GM23338 (cell line): ENCODE data around the gene TBCB. TPM values are rescaled to one million over a fixed set of nuclear protein-coding genes. Genes with fewer than 3 reads are reported as not detected.
A peak's percentile ranks its signal among the peaks of the same experiment; 100 is the strongest.

Experiments used
- ATAC-seq: fragments of 200-7000 bp; cut with Tn5 transposase; 3 replicates; pipeline ENCODE4 v1.9.1; 2020
- DNase-seq: peaks from one replicate; pipeline ENCODE4 v3.0.0-alpha.2; 2015; ENCODE audit warnings: low spot score
- H2AFZ ChIP-seq: fragments of 200-600 bp; sonication (generic); 2 replicates; pipeline ENCODE4 v1.8.0; 2016; ENCODE audit warnings: antibody characterized with exemption, mild to moderate bottlenecking, moderate library complexity
- H3F3A ChIP-seq: fragments of 200-600 bp; sonication (generic); replicated peaks from 2 replicates; pipeline ENCODE4 v1.8.0; 2017; ENCODE audit warnings: antibody characterized with exemption, mixed run types, low read depth
- H3K27ac ChIP-seq: fragments of 200-600 bp; sonication (generic); 2 replicates; pipeline ENCODE4 v1.6.1; 2016; ENCODE audit warnings: low read depth
- H3K27me3 ChIP-seq: fragments of 200-600 bp; sonication (generic); 2 replicates; pipeline ENCODE4 v1.8.0; 2016; ENCODE audit warnings: mild to moderate bottlenecking, mixed run types, moderate library complexity; ENCODE audit not compliant: insufficient read depth
- H3K36me3 ChIP-seq: fragments of 200-600 bp; sonication (generic); 2 replicates; pipeline ENCODE4 v1.8.0; 2016; ENCODE audit warnings: mild to moderate bottlenecking; ENCODE audit not compliant: insufficient read depth
- H3K4me1 ChIP-seq: fragments of 200-600 bp; sonication (generic); 2 replicates; pipeline ENCODE4 v1.8.0; 2016; ENCODE audit warnings: mild to moderate bottlenecking, moderate library complexity; ENCODE audit not compliant: insufficient read depth
- H3K4me2 ChIP-seq: fragments of 200-600 bp; sonication (generic); 2 replicates; pipeline ENCODE4 v1.7.1; 2017; ENCODE audit warnings: mixed run types
- H3K4me3 ChIP-seq: fragments of 200-600 bp; sonication (generic); 2 replicates; pipeline ENCODE4 v1.6.1; 2016; ENCODE audit warnings: mixed run types
- H3K79me2 ChIP-seq: fragments of 200-600 bp; sonication (generic); replicated peaks from 2 replicates; pipeline ENCODE4 v1.8.0; 2017; ENCODE audit warnings: mild to moderate bottlenecking; ENCODE audit not compliant: insufficient read depth
- H3K9me2 ChIP-seq: fragments of 200-600 bp; sonication (generic); 2 replicates; pipeline ENCODE4 v1.8.0; 2017; ENCODE audit not compliant: insufficient read depth
- H4K20me1 ChIP-seq: fragments of 200-600 bp; sonication (generic); replicated peaks from 2 replicates; pipeline ENCODE4 v1.8.0; 2017; ENCODE audit warnings: mild to moderate bottlenecking; ENCODE audit not compliant: insufficient read depth
- H3K27ac Mint-ChIP-seq: 2 replicates; pipeline ENCODE4 v1.8.0; 2020; ENCODE audit warnings: inconsistent platforms, mild to moderate bottlenecking, moderate library complexity, mixed read lengths
- H3K27me3 Mint-ChIP-seq: 3 replicates; pipeline ENCODE4 v1.8.0; 2022; ENCODE audit warnings: low read depth, mild to moderate bottlenecking, moderate library complexity, mixed read lengths, inconsistent platforms; ENCODE audit not compliant: insufficient read depth, poor library complexity
- H3K36me3 Mint-ChIP-seq: 3 replicates; pipeline ENCODE4 v1.8.0; 2021; ENCODE audit warnings: low read depth, mild to moderate bottlenecking, inconsistent platforms, moderate library complexity, mixed read lengths
- H3K4me1 Mint-ChIP-seq: 3 replicates; pipeline ENCODE4 v1.8.0; 2020; ENCODE audit warnings: mild to moderate bottlenecking, inconsistent platforms, mixed read lengths
- H3K4me3 Mint-ChIP-seq: 3 replicates; pipeline ENCODE4 v1.8.0; 2021; ENCODE audit warnings: moderate library complexity, mild to moderate bottlenecking, inconsistent platforms, mixed read lengths
- H3K9me3 Mint-ChIP-seq: 3 replicates; pipeline ENCODE4 v1.8.0; 2020; ENCODE audit warnings: moderate library complexity, mild to moderate bottlenecking, inconsistent platforms, mixed read lengths
- POLR2AphosphoS5 ChIP-seq: IDR thresholded peaks from 2 replicates; pipeline ENCODE4 v1.6.1; 2016; ENCODE audit warnings: antibody characterized with exemption, low read depth
- polyA plus RNA-seq: library from polyadenylated mRNA; unstranded; fragments of >200 nt; fragmentation: Nextera tagmentation; extraction: Ambion mirVana; gene quantifications from 2 replicates; pipeline ENCODE4 v1.2.1, GENCODE V29; 2016
- total RNA-seq: library from RNA; depleted of rRNA; stranded (reverse); fragments of >200 nt; shearing (Covaris generic); gene quantifications from 2 replicates; pipeline ENCODE4 v1.2.3, GENCODE V29; 2014
- TF ChIP-seq, protein P1 (sequence below): IDR thresholded peaks from one replicate; pipeline ENCODE4 v1.6.1; 2018; ENCODE audit warnings: antibody characterized with exemption; ENCODE audit not compliant: unreplicated experiment
- TF ChIP-seq, protein P2 (sequence below), 2 experiments: fragments of 200-600 bp in 1 of 2; sonication (generic) in 1 of 2; conservative IDR thresholded peaks; 2 replicates each; pipeline versions ENCODE4 v1.5.1 to v1.6.1; 2016 to 2017; ENCODE audit warnings: antibody characterized with exemption in 2 of 2, low read depth in 2 of 2, mild to moderate bottlenecking in 2 of 2, moderate library complexity in 1 of 2
- TF ChIP-seq, protein P3 (sequence below): IDR thresholded peaks from 2 replicates; pipeline ENCODE4 v1.6.1; 2016; ENCODE audit warnings: antibody characterized with exemption
- TF ChIP-seq, protein P4 (sequence below): fragments of 250-450 bp; sonication (Bioruptor Pico); IDR thresholded peaks from 2 replicates; pipeline ENCODE4 v1.5.0; 2020; ENCODE audit warnings: mild to moderate bottlenecking, moderate library complexity

Gene TBCB
- total and polyA plus RNA-seq, 2 experiments from 2014 or later, result 275 to 290 TPM

DNA sequence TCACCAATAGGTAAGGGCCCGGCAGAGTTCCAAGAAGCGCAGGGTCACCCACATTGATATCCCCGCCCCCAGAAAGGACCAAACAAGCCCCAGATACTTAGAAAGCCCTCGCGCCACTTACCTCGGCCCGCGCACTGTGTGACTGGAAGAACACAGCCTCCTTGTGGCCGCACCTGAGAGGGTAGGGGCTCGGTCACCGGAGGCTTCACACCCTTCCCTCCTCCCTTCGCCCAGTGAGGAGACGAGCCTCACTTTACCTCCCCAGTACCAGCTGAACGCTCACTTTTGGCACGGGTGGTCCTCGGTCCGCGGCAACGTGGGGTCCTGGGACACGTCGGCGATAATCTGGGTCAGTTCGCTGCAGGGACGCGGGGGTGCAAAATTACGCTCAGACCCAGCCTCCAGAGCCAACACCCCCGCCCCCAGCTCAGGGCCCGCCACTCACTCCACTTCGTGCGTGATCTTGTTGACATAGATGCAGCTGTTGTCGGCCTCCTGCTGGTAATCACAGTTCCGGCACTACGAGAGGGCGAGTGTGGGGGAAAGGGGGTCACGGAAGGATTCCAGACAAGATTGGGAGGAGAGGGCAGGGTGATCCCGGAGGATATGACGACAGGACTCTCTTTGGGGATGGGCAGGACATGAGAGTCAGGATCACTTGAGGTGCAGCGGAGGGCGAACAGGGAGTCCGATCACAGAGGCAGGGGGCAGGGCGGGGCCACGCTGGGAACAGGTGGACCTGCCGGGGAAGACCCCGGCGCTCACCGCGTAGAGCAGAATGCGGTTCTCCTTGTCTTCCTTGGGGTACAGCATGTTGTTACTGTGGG lies 1.2 kb upstream of the TBCB start:
- H3K9me3 Mint-ChIP-seq, result no peaks in the 10 kb centered on the region; the same call in 2 of the 3 replicates
- peaks cover 49% of the 10 kb centered on the region for H3K36me3 Mint-ChIP-seq
- H3F3A ChIP-seq, result peaks cover 26% of the 10 kb centered on the region
- DNase-seq (peak; percentile 83), ATAC-seq (peak; percentile 18)
- peaks cover 10% of the 10 kb centered on the region; the same call in 1 of the 2 replicates for H4K20me1 ChIP-seq
- peaks cover 23% of the 10 kb centered on the region for H3K27me3 Mint-ChIP-seq
- peak overlapping the region; percentile 98 for H3K27ac Mint-ChIP-seq
- peaks cover 20% of the 10 kb centered on the region for H3K4me1 ChIP-seq
- no peaks in the 10 kb centered on the region for H3K9me2 ChIP-seq
- H3K36me3 ChIP-seq, result no peaks in the 10 kb centered on the region; the same call in 1 of the 2 replicates
- H3K27ac ChIP-seq, result peak overlapping the region; percentile 87
- H3K4me2 ChIP-seq, result peak overlapping the region; percentile 99
- peak overlapping the region; percentile 98 for H3K4me3 ChIP-seq
- TF ChIP-seq, protein P1, sequence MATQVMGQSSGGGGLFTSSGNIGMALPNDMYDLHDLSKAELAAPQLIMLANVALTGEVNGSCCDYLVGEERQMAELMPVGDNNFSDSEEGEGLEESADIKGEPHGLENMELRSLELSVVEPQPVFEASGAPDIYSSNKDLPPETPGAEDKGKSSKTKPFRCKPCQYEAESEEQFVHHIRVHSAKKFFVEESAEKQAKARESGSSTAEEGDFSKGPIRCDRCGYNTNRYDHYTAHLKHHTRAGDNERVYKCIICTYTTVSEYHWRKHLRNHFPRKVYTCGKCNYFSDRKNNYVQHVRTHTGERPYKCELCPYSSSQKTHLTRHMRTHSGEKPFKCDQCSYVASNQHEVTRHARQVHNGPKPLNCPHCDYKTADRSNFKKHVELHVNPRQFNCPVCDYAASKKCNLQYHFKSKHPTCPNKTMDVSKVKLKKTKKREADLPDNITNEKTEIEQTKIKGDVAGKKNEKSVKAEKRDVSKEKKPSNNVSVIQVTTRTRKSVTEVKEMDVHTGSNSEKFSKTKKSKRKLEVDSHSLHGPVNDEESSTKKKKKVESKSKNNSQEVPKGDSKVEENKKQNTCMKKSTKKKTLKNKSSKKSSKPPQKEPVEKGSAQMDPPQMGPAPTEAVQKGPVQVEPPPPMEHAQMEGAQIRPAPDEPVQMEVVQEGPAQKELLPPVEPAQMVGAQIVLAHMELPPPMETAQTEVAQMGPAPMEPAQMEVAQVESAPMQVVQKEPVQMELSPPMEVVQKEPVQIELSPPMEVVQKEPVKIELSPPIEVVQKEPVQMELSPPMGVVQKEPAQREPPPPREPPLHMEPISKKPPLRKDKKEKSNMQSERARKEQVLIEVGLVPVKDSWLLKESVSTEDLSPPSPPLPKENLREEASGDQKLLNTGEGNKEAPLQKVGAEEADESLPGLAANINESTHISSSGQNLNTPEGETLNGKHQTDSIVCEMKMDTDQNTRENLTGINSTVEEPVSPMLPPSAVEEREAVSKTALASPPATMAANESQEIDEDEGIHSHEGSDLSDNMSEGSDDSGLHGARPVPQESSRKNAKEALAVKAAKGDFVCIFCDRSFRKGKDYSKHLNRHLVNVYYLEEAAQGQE, result no peak
- TF ChIP-seq, protein P2, sequence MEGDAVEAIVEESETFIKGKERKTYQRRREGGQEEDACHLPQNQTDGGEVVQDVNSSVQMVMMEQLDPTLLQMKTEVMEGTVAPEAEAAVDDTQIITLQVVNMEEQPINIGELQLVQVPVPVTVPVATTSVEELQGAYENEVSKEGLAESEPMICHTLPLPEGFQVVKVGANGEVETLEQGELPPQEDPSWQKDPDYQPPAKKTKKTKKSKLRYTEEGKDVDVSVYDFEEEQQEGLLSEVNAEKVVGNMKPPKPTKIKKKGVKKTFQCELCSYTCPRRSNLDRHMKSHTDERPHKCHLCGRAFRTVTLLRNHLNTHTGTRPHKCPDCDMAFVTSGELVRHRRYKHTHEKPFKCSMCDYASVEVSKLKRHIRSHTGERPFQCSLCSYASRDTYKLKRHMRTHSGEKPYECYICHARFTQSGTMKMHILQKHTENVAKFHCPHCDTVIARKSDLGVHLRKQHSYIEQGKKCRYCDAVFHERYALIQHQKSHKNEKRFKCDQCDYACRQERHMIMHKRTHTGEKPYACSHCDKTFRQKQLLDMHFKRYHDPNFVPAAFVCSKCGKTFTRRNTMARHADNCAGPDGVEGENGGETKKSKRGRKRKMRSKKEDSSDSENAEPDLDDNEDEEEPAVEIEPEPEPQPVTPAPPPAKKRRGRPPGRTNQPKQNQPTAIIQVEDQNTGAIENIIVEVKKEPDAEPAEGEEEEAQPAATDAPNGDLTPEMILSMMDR (conservative IDR thresholded peaks at IDR 0.05; ENCODE audit: low read depth in 2 of 2), result peak; percentile 33 to 43
- peaks cover 31% of the 10 kb centered on the region for H3K4me1 Mint-ChIP-seq
- peak overlapping the region; percentile 99 for H3K4me3 Mint-ChIP-seq
- H2AFZ ChIP-seq, result peak overlapping the region; percentile 81
- no peaks in the 10 kb centered on the region for H3K27me3 ChIP-seq
- peaks cover 22% of the 10 kb centered on the region for H3K79me2 ChIP-seq

DNA sequence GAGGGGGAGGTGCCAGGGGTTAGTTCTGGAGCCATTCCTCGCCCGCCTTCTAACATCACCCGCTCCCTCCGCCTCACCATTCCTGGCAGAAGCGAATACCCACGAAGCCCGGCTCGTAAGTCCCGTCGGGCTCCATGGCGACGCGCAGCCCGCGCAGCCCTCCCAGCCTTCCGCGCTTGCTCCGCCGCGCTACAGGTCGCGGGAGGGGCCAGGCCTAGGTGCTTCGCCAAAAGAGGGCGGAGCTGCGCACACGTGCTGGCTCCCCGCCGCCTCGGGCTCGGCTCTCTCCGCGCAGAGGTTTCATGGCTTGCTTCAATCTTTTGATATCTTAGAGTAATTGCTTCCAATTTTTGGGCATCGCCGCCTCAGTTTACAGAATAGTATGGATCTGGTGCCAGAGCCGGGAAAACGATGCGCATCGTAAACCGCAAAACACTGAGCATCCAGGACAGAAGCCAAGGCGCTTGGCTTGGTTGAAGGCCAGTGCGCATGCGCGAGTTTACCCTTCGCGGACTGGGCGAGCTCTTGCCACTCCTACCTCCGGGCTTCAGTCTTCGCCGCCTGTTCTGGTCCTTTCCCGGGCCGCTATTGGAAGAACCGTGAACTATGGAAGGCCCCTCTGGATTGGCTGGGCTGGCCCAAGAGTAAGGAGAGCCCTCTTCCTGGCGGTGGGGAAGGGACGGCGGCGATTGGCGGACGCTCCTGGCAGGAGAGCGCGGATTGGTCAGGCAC lies 381 bp upstream of the TBCB start, which contains the start of gene POLR2I:
TSS of gene POLR2I (minus strand) at position 155 of the 732 bp plus-strand sequence. CDS start at position 136, 19 bp downstream.
- peaks cover 23% of the 10 kb centered on the region for H3K27me3 Mint-ChIP-seq
- Histone ChIP-seq H3K27ac (peak within 1 kb of the TSS; percentile 87), H3F3A (peaks cover 27% of the 10 kb centered on the region), H2AFZ (peak within 1 kb of the TSS; percentile 90), H4K20me1 (peaks cover 10% of the 10 kb centered on the region; the same call in 1 of the 2 replicates), H3K4me1 (peaks cover 20% of the 10 kb centered on the region), H3K79me2 (peaks cover 22% of the 10 kb centered on the region), H3K4me2 (peak within 1 kb of the TSS; percentile 99), H3K4me3 (peak within 1 kb of the TSS; percentile 98), H3K9me2 (no peaks in the 10 kb centered on the region), H3K36me3 (no peaks in the 10 kb centered on the region; the same call in 1 of the 2 replicates), H3K27me3 (no peaks in the 10 kb centered on the region)
- H3K9me3 Mint-ChIP-seq, result no peaks in the 10 kb centered on the region; the same call in 2 of the 3 replicates
- ATAC-seq (peak; percentile 88), DNase-seq (peak; percentile 100)
- H3K27ac Mint-ChIP-seq, result peak within 1 kb of the TSS; percentile 98
- peaks cover 32% of the 10 kb centered on the region for H3K4me1 Mint-ChIP-seq
- peaks cover 54% of the 10 kb centered on the region for H3K36me3 Mint-ChIP-seq
- peak within 1 kb of the TSS; percentile 99 for H3K4me3 Mint-ChIP-seq
- TF ChIP-seq, protein P3, sequence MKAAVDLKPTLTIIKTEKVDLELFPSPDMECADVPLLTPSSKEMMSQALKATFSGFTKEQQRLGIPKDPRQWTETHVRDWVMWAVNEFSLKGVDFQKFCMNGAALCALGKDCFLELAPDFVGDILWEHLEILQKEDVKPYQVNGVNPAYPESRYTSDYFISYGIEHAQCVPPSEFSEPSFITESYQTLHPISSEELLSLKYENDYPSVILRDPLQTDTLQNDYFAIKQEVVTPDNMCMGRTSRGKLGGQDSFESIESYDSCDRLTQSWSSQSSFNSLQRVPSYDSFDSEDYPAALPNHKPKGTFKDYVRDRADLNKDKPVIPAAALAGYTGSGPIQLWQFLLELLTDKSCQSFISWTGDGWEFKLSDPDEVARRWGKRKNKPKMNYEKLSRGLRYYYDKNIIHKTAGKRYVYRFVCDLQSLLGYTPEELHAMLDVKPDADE, result peak; percentile 68
- TF ChIP-seq, protein P4, sequence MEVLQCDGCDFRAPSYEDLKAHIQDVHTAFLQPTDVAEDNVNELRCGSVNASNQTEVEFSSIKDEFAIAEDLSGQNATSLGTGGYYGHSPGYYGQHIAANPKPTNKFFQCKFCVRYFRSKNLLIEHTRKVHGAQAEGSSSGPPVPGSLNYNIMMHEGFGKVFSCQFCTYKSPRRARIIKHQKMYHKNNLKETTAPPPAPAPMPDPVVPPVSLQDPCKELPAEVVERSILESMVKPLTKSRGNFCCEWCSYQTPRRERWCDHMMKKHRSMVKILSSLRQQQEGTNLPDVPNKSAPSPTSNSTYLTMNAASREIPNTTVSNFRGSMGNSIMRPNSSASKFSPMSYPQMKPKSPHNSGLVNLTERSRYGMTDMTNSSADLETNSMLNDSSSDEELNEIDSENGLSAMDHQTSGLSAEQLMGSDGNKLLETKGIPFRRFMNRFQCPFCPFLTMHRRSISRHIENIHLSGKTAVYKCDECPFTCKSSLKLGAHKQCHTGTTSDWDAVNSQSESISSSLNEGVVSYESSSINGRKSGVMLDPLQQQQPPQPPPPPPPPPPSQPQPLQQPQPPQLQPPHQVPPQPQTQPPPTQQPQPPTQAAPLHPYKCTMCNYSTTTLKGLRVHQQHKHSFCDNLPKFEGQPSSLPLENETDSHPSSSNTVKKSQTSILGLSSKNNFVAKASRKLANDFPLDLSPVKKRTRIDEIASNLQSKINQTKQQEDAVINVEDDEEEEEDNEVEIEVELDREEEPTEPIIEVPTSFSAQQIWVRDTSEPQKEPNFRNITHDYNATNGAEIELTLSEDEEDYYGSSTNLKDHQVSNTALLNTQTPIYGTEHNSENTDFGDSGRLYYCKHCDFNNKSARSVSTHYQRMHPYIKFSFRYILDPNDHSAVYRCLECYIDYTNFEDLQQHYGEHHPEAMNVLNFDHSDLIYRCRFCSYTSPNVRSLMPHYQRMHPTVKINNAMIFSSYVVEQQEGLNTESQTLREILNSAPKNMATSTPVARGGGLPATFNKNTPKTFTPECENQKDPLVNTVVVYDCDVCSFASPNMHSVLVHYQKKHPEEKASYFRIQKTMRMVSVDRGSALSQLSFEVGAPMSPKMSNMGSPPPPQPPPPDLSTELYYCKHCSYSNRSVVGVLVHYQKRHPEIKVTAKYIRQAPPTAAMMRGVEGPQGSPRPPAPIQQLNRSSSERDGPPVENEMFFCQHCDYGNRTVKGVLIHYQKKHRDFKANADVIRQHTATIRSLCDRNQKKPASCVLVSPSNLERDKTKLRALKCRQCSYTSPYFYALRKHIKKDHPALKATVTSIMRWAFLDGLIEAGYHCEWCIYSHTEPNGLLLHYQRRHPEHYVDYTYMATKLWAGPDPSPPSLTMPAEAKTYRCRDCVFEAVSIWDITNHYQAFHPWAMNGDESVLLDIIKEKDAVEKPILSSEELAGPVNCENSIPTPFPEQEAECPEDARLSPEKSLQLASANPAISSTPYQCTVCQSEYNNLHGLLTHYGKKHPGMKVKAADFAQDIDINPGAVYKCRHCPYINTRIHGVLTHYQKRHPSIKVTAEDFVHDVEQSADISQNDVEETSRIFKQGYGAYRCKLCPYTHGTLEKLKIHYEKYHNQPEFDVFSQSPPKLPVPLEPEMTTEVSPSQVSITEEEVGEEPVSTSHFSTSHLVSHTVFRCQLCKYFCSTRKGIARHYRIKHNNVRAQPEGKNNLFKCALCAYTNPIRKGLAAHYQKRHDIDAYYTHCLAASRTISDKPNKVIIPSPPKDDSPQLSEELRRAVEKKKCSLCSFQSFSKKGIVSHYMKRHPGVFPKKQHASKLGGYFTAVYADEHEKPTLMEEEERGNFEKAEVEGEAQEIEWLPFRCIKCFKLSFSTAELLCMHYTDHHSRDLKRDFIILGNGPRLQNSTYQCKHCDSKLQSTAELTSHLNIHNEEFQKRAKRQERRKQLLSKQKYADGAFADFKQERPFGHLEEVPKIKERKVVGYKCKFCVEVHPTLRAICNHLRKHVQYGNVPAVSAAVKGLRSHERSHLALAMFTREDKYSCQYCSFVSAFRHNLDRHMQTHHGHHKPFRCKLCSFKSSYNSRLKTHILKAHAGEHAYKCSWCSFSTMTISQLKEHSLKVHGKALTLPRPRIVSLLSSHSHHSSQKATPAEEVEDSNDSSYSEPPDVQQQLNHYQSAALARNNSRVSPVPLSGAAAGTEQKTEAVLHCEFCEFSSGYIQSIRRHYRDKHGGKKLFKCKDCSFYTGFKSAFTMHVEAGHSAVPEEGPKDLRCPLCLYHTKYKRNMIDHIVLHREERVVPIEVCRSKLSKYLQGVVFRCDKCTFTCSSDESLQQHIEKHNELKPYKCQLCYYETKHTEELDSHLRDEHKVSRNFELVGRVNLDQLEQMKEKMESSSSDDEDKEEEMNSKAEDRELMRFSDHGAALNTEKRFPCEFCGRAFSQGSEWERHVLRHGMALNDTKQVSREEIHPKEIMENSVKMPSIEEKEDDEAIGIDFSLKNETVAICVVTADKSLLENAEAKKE (CRISPR knock-in tag), result no peak
- peak; percentile 85 for TF ChIP-seq POLR2AphosphoS5
